Retinal pigment epithelial cell (primary cell): Measurements from ENCODE around the gene LOXL4.

Experiments
- DNase-seq: peaks from one replicate; pipeline ENCODE4 v3.0.0-alpha.2; 2010; ENCODE audit warnings: low read depth
- H3K4me3 ChIP-seq: 2 replicates; pipeline ENCODE4 v1.5.1; 2011; ENCODE audit warnings: mild to moderate bottlenecking, low read length, control low read depth, moderate library complexity
- TF ChIP-seq, protein P1 (sequence below): conservative IDR thresholded peaks from 2 replicates; pipeline ENCODE4 v1.5.1; 2011; ENCODE audit warnings: low read depth, low read length, control low read depth, inconsistent platforms

Gene LOXL4

DNA sequence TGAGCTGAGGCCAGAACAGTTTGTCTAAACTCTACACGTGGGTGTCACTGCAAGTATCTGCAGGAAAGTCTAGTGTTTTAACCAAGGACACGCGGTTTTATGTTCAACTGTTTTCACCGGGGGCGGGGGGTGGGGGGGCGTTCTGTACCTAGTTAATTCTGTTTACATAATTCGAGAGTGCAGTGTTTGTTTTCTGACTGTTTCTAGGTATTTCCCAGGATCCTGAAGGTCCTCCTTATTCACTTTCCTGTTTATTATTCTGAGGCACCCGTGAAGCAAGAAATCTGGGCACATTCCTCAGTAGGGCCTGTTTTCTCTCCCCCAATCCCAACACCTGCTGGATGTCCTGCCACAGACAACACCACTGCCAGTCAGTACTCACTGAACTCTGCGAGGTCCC lies 7.6 kb downstream of the LOXL4 start:
- no peak overlapping the region for H3K4me3 ChIP-seq
- TF ChIP-seq, protein P1, sequence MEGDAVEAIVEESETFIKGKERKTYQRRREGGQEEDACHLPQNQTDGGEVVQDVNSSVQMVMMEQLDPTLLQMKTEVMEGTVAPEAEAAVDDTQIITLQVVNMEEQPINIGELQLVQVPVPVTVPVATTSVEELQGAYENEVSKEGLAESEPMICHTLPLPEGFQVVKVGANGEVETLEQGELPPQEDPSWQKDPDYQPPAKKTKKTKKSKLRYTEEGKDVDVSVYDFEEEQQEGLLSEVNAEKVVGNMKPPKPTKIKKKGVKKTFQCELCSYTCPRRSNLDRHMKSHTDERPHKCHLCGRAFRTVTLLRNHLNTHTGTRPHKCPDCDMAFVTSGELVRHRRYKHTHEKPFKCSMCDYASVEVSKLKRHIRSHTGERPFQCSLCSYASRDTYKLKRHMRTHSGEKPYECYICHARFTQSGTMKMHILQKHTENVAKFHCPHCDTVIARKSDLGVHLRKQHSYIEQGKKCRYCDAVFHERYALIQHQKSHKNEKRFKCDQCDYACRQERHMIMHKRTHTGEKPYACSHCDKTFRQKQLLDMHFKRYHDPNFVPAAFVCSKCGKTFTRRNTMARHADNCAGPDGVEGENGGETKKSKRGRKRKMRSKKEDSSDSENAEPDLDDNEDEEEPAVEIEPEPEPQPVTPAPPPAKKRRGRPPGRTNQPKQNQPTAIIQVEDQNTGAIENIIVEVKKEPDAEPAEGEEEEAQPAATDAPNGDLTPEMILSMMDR, result no peak
- no peak for DNase-seq

DNA sequence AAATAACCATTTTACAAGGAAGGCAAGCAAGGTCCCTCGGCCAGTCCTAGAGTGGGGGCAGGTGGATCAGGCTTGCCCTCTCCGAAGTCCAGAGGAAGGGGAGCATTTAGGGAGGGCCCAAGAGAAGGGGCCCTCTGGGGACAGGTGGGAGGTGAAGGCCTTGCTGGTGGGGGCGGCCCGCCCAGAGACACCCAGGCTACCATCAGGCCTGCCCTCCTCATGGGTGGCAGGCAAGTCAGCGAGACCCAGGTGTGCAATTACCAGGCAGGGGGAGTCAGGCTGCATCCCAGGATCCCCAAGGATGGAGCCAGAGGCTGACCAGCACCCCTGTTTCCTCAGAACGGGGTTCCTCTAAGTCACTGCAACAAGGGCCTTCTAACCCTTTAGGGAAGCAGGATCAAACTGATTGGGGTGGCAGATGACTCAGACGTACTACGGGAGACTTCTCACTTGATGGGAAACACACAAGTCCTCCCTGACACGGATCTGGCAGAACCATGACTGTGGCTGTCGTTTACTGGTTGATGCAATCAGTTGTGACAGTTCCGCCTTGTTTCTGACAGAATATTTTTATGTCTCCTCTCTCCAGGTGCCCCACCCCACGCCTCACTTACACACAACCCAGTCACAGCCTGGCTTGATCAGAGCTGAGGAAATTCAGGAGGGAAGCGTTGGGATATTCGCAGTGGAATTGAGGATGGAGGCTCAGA lies 8.2 kb downstream of the LOXL4 start:
- H3K4me3 ChIP-seq, result no peak overlapping the region
- DNase-seq, result no peak
- TF ChIP-seq, protein P1, result no peak

DNA sequence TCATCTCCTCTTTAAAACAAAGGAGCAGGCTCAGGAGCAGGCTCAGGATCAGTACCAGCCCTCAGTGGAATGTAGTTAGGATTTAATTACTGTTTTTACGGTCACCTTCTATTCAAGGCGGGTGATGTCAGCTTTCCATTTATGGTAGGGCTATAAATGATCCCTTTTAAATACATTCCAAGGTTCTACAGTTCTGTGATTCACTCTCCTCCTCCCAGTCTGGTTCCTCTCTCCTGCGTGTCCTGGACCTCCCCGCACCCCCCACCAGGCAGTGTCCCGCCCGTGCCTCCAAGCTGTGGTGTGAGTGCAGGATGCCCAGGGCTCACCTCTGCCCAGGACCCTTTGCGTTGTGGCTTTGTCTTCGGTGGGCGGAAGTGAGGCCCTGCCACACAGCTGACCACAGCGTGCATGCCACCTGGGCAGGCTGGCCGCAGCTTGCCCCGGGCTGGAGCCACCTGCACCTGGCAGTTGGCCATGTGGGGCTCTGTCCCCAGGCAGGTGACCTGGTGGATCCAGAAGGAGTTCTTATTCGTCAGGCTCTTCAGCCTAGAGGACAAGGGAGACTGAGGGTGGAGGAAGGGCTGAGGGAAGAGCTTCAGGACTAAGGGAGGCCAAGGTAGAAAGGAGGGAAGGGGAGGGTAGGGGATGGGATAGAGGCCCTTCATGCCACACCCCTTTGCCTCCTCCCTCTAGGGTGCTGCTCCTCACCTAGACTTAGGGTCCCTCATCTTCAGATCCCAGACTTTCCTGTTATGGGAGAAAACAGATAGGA lies 9.1 kb downstream of the LOXL4 start:
- H3K4me3 ChIP-seq, result no peak overlapping the region
- no peak for DNase-seq
- TF ChIP-seq, protein P1, result no peak

DNA sequence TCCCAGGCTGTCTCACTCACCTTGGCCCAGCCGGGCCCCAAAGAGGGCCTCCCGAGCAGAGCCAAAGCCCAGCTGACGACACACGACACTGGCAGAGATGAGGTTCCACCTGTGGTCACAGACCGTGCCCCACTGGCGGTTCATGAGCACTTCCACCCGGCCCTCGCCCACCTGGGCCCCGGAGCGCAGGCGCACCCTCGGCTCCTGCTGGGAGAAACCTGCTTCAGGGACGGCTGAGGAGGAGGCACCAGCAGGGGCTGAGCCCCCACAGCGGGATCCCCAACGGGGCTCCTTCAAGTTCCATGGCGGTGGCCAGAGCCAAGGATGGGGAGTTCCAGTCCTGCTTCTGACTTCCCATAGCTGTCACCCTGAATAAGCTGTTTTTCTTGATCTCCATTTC lies 10.0 kb downstream of the LOXL4 start:
- H3K4me3 ChIP-seq, result no peak overlapping the region
- no peak for DNase-seq
- TF ChIP-seq, protein P1, result no peak

DNA sequence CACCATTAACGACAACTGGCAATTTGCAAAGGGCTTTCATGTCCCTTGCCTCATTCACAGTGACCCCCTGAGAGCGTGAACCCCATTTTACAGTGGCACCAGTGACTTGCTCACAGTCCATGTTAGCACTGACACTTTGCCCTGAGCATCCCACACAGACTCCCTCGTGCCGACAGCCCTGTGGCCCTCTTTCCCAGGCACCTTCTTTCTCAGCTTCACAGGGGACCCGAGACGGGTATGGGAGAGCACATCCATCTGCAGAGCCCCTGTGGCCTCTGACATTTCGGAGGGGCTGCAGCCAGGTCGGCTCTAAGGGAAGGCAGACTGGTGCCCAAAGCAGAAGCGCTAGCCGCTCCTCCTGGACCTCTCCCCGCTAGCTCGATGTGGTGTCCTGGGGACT lies 10.8 kb downstream of the LOXL4 start:
- H3K4me3 ChIP-seq, result no peak overlapping the region
- DNase-seq, result no peak
- TF ChIP-seq, protein P1, result no peak

DNA sequence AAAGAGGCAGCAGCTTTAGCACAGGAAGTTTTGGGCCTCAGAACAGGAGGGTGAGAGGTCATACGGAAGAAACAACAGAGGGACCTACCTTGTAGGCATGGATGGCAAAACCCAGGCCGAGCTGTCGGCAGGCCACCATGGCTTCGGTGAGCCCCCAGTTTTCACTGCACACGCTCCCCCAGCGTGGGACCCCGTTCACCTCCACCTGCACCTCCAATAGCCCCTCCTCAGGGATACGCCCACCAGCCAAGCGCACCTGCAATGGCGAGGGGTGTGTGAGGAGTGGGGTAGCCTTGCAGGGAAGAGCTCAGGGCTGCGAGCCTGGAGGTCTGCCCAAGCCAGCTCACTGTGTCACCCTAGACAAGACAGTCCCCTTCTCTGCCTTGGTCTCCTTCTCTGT lies 11.3 kb downstream of the LOXL4 start:
- H3K4me3 ChIP-seq, result no peak overlapping the region
- no peak for DNase-seq
- TF ChIP-seq, protein P1, result no peak
